ENCODE measurements around the gene ANGPTL8. TPM values are rescaled to one million over a fixed set of nuclear protein-coding genes. Genes with fewer than 3 reads are reported as not detected.

ANGPTL8 gene
- total RNA-seq (1 to 10 TPM in 2 of 10 donors, under 1 TPM in 2, not detected in 6; 0.34 to 1.8 (median 0.99) TPM), polyA plus RNA-seq (10 to 100 TPM in 1 of 2 donors, 1 to 10 TPM in 1; 3.9 to 13.0 TPM)
- long read RNA-seq, donor 1, result 0 reads
- long read RNA-seq, donor 2, result 0 reads
- long read RNA-seq, donor 3, partial matches to known transcripts, result 1 of 1 reads
- long read RNA-seq, donor 3, other reads (novel, unspliced or antisense), result 0 of 1 reads

DNA sequence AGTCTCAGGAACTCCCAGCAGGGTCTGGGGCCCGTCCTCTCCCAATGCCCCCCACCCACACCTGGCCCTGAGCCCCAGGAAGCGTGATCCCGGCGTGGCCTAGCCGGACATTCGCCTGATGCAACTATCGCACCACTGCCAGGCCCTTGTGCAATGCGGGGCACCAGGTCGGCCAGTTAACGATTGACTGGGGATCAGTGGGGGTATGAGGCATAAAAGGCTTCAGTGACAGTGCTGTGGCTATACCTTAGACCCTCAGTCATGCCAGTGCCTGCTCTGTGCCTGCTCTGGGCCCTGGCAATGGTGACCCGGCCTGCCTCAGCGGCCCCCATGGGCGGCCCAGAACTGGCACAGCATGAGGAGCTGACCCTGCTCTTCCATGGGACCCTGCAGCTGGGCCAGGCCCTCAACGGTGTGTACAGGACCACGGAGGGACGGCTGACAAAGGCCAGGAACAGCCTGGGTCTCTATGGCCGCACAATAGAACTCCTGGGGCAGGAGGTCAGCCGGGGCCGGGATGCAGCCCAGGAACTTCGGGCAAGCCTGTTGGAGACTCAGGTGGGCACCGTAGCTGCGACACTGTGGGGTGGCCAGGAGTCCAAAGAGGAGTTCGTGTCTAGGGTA lies at the start of gene ANGPTL8:
Gene ANGPTL8, plus strand, starts transcription at position 243 of the 624 bp plus-strand sequence. Its CDS starts 19 bp downstream, at position 262.
- intact Hi-C loops (cut with DNase I), result no loop called here
- 95 to 96% methylated on average over 23 of the region's 23 CpGs for WGBS, 2 donors

DNA sequence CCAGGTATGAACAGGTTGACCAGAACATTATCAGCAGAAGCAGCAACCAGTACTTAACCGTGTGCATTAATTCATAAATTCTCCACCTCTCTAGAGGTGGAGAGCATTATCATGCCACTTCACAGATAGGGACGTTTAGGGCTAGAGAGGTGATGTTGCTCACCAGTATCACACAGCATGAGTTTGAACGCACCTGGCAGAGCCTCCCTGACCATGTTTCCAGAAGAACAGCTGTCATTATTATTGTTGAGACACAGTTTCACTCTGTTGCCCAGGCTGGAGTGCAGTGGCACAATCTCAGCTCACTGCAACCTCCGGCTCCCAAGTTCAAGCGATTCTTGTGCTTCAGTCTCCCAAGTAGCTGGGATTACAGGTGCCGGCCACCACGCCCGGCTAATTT lies 48.9 kb upstream of the ANGPTL8 start:
- Histone ChIP-seq H3K4me3 (peak overlapping the region in 1 of 10 donors; percentile 1), H3K27ac (peak overlapping the region; percentile 53 to 97 (median 74)), H3K36me3 (peaks cover 7 to 99% (median 53%) of the 10 kb centered on the region in 9 donors), H3K9me3 (no peaks in the 10 kb centered on the region), H3K4me1 (peaks cover 31 to 89% (median 77%) of the 10 kb centered on the region in 9 donors), H3K27me3 (no peaks in the 10 kb centered on the region)
- 75 to 78% methylated on average over 8 of the region's 8 CpGs for WGBS, 2 donors
- intact Hi-C loops (cut with DNase I), result loop anchor here in 3 of 10 donors (2.0 to 5.0 kb wide), 3 partner anchors 26 to 48 kb away; partner anchors contain the start of gene SPC24 (in 1 of the 3)
- no peak for TF ChIP-seq CTCF (IDR thresholded peaks at IDR 0.05)
- ATAC-seq, result no peak
- DNase-seq, result no peak

More for the DNA sequence above, at the start of gene ANGPTL8:
- DNase-seq (no peak), ATAC-seq (no peak)
- TF ChIP-seq CTCF (IDR thresholded peaks at IDR 0.05), result no peak
- Histone ChIP-seq H3K4me1 (peaks cover 4 to 16% (median 9%) of the 10 kb centered on the region in 9 donors), H3K36me3 (peaks cover 0 to 98% (median 50%) of the 10 kb centered on the region in 9 donors), H3K9me3 (peaks cover 0 to 11% (median 0%) of the 10 kb centered on the region in 11 donors), H3K27me3 (no peaks in the 10 kb centered on the region), H3K4me3 (no peak within 1 kb of the TSS), H3K27ac (no peak within 1 kb of the TSS)

- peaks cover 31 to 93% (median 85%) of the 10 kb centered on the region in 9 donors for H3K4me1 ChIP-seq
- no peak for TF ChIP-seq CTCF (IDR thresholded peaks at IDR 0.05)
- DNase-seq (peak; percentile 72 to 85), ATAC-seq (peak; percentile 66 to 91 (median 76))
- WGBS, 2 donors, result 32 to 35% methylated on average over 8 of the region's 8 CpGs
- no peaks in the 10 kb centered on the region for H3K9me3 ChIP-seq
- H3K4me3 ChIP-seq, result peak overlapping the region in 2 of 10 donors; percentile 3 to 7
- H3K27ac ChIP-seq, result peak overlapping the region; percentile 9 to 97 (median 74)
- H3K36me3 ChIP-seq, result peaks cover 7 to 90% (median 46%) of the 10 kb centered on the region in 9 donors
- intact Hi-C loops (cut with DNase I), result loop anchor here in 3 of 10 donors (2.0 to 5.0 kb wide), 3 partner anchors 27 to 49 kb away; partner anchors contain the start of gene SPC24 (in 1 of the 3)
- peaks cover 0 to under 1% (median 0%) of the 10 kb centered on the region in 7 donors for H3K27me3 ChIP-seq
These were observed 48.1 kb upstream of the ANGPTL8 start for GRCh38 chr19:11191273-11191755.

DNA sequence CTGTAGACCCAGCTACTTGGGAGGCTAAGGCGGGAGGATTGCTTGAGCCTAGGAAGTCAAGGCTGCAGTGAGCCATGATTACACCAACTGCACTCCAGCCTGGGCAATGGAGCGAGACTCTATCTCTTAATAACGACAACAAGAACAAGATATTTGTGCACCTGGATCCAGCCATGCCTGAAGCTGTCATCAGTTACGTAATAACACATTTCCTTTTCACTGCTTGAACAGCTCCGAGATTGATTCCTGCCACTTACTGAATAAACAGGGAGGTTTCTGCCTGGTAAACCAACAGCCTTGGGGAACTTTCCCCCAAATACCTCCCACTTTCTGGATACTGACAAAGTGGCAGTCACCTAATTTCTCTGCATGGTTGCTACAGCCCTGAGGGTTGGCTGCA lies 47.5 kb upstream of the ANGPTL8 start:
- H3K27me3 ChIP-seq, result peaks cover 0 to 7% (median 0%) of the 10 kb centered on the region in 7 donors
- H3K4me1 ChIP-seq, result peaks cover 31 to 98% (median 91%) of the 10 kb centered on the region in 9 donors
- peak overlapping the region in 4 of 10 donors; percentile 3 to 7 (median 6) for H3K4me3 ChIP-seq
- ATAC-seq (no peak), DNase-seq (no peak)
- WGBS, 2 donors, result 64 to 72% methylated on average over 5 of the region's 5 CpGs
- intact Hi-C loops (cut with DNase I), result loop anchor here in 3 of 10 donors (2.0 to 5.0 kb wide), 3 partner anchors 27 to 49 kb away; partner anchors contain the start of gene SPC24 (in 1 of the 3)
- H3K9me3 ChIP-seq, result no peaks in the 10 kb centered on the region
- TF ChIP-seq CTCF (IDR thresholded peaks at IDR 0.05), result no peak
- peaks cover 7 to 84% (median 40%) of the 10 kb centered on the region in 9 donors for H3K36me3 ChIP-seq
- H3K27ac ChIP-seq, result peak overlapping the region in 9 of 10 donors; percentile 28 to 97 (median 75)

Data from heart right ventricle (tissue), 16 donors.